Testis (tissue), 2 donors: ENCODE results near the gene ANKS1B.

Source experiments
- POLR2A ChIP-seq: fragments of 450-650 bp; IDR thresholded peaks from one replicate; pipeline ENCODE4 v1.6.1; 2017; ENCODE audit warnings: antibody characterized with exemption, mild to moderate bottlenecking, moderate library complexity
- TF ChIP-seq, protein P1 (sequence below), 3 experiments: fragments of 450-650 bp in 2 of 3; fragments of 200-600 bp in 1 of 3; sonication (generic) in 1 of 3; IDR thresholded peaks; one replicate each; pipeline ENCODE4 v1.5.1; 2016 to 2019; ENCODE audit warnings: antibody characterized with exemption in 3 of 3, mild to moderate bottlenecking in 2 of 3, moderate library complexity in 1 of 3

DNA sequence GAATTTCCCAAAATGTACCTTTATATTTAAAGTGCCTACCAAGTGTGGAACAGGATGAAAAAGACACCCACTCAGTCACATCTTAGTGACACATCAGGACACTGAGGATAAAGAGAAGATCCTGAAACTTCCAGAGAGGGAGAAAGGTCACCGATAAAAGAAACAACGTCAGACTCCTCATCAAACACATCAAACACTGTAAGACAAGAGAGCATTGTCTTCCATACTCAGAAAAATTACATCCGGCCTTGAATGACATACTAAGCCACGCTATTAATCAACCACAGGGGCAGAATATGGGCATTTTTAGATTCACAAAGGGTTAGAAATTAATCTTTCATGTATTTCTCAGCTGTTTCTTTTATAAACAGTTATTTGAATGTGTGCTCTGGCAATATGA lies 849.4 kb downstream of the ANKS1B start:
- TF ChIP-seq, protein P1, sequence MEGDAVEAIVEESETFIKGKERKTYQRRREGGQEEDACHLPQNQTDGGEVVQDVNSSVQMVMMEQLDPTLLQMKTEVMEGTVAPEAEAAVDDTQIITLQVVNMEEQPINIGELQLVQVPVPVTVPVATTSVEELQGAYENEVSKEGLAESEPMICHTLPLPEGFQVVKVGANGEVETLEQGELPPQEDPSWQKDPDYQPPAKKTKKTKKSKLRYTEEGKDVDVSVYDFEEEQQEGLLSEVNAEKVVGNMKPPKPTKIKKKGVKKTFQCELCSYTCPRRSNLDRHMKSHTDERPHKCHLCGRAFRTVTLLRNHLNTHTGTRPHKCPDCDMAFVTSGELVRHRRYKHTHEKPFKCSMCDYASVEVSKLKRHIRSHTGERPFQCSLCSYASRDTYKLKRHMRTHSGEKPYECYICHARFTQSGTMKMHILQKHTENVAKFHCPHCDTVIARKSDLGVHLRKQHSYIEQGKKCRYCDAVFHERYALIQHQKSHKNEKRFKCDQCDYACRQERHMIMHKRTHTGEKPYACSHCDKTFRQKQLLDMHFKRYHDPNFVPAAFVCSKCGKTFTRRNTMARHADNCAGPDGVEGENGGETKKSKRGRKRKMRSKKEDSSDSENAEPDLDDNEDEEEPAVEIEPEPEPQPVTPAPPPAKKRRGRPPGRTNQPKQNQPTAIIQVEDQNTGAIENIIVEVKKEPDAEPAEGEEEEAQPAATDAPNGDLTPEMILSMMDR (IDR thresholded peaks at IDR 0.05) = no peak
- TF ChIP-seq POLR2A = no peak
